ENCODE results near the gene OR1E1. TPM values are rescaled to one million over a fixed set of nuclear protein-coding genes. Genes with fewer than 3 reads are reported as not detected.
"Not testable (repeated sequence)": the region's sequence is repeated elsewhere in the genome, so short reads cannot be mapped to it uniquely, and the experiment has no call there.

The OR1E1 gene
- total and polyA plus RNA-seq, 12 donors, result not detected

- Histone ChIP-seq H3K9me3 (replicated peaks in 1 of 3) (no peaks in the 10 kb centered on the region), H3K36me3 (replicated peaks in 1 of 2) (no peaks in the 10 kb centered on the region), H3K4me1 (replicated peaks in 1 of 2) (no peaks in the 10 kb centered on the region), H3K27ac (no peak within 1 kb of the TSS), H3K27me3 (no peaks in the 10 kb centered on the region), H3K4me3 (no peak within 1 kb of the TSS)
- intact Hi-C loops (cut with DNase I), result no loop called here
- 73 to 77% (median 74%) methylated on average over 3 of the region's 3 CpGs for WGBS, 4 donors
- DNase-seq, result no peak
- TF ChIP-seq POLR2A (IDR thresholded peaks at IDR 0.05), result no peak
- no peak for TF ChIP-seq CTCF (IDR thresholded peaks at IDR 0.05)
Observed at GRCh38 chr17:3411070-3411469, 12.9 kb upstream of the OR1E1 start, which contains the start of gene OR3A3. OR3A3 (plus strand) TSS chr17:3411370.

- DNase-seq; intact Hi-C loops (cut with DNase I); H3K4me3 ChIP-seq; H3K27me3 ChIP-seq; H3K4me1 ChIP-seq (replicated peaks in 1 of 2); H3K9me3 ChIP-seq (replicated peaks in 1 of 3); H3K36me3 ChIP-seq (replicated peaks in 1 of 2); H3K27ac ChIP-seq: not testable (repeated sequence)
- WGBS, 4 donors, result 63 to 82% (median 77%) methylated on average over 1 of the region's 1 CpG
Observed at GRCh38 chr17:3403856-3404255, 5.6 kb upstream of the OR1E1 start.

GRCh38 chr17:3401786-3402185 is 3.6 kb upstream of the OR1E1 start:
- Histone ChIP-seq H3K27me3 (no peaks in the 10 kb centered on the region), H3K27ac (no peak overlapping the region), H3K36me3 (replicated peaks in 1 of 2) (no peaks in the 10 kb centered on the region), H3K4me3 (no peak overlapping the region), H3K4me1 (replicated peaks in 1 of 2) (no peaks in the 10 kb centered on the region), H3K9me3 (replicated peaks in 1 of 3) (no peaks in the 10 kb centered on the region)
- no peak for DNase-seq
- 51 to 62% (median 56%) methylated on average over 2 of the region's 2 CpGs for WGBS, 4 donors
- intact Hi-C loops (cut with DNase I), result no loop called here
- TF ChIP-seq CTCF (IDR thresholded peaks at IDR 0.05) (no peak), POLR2A (IDR thresholded peaks at IDR 0.05) (no peak)

- no peaks in the 10 kb centered on the region for H3K27me3 ChIP-seq
- WGBS, 4 donors, result 46 to 53% (median 50%) methylated on average over 6 of the region's 6 CpGs
- peak in 1 of 7 donors; percentile 4 for DNase-seq
Observed at GRCh38 chr17:3400055-3400454, 1.8 kb upstream of the OR1E1 start.

GRCh38 chr17:3397801-3398200 is 409 bp downstream of the OR1E1 start:
- 41 to 53% (median 43%) methylated on average over 7 of the region's 7 CpGs for WGBS, 4 donors
- H3K36me3 ChIP-seq (replicated peaks in 1 of 2); H3K27me3 ChIP-seq; H3K4me3 ChIP-seq; intact Hi-C loops (cut with DNase I); DNase-seq; H3K4me1 ChIP-seq (replicated peaks in 1 of 2); H3K27ac ChIP-seq; H3K9me3 ChIP-seq (replicated peaks in 1 of 3): not testable (repeated sequence)

More at GRCh38 chr17:3400055-3400454, 1.8 kb upstream of the OR1E1 start:
- Histone ChIP-seq H3K27ac (no peak overlapping the region), H3K36me3 (replicated peaks in 1 of 2) (no peaks in the 10 kb centered on the region), H3K4me3 (no peak overlapping the region), H3K4me1 (replicated peaks in 1 of 2) (no peaks in the 10 kb centered on the region), H3K9me3 (replicated peaks in 1 of 3) (no peaks in the 10 kb centered on the region)
- intact Hi-C loops (cut with DNase I), result no loop called here
- TF ChIP-seq CTCF (IDR thresholded peaks at IDR 0.05) (no peak), POLR2A (IDR thresholded peaks at IDR 0.05) (no peak)
